Liver (tissue), 3 donors: Measurements from ENCODE around the gene GNA15.

Experiments used
- HNF4A ChIP-seq, 2 donors: conservative IDR thresholded peaks; 2 replicates each; pipeline ENCODE4 v1.6.1; 2016; ENCODE audit warnings: antibody characterized with exemption in 2 of 2, mild to moderate bottlenecking in 2 of 2
- JUND ChIP-seq, 2 donors: IDR thresholded peaks; 2 replicates each; pipeline ENCODE4 v1.6.1; 2016; ENCODE audit warnings: antibody characterized with exemption in 2 of 2
- MAX ChIP-seq: IDR thresholded peaks from 2 replicates; pipeline ENCODE4 v1.6.1; 2016; ENCODE audit warnings: antibody characterized with exemption
- RAD21 ChIP-seq, 2 donors: IDR thresholded peaks; 2 replicates each; pipeline ENCODE4 v1.6.1; 2016; ENCODE audit warnings: antibody characterized with exemption in 2 of 2, mild to moderate bottlenecking in 2 of 2
- REST ChIP-seq: IDR thresholded peaks from 2 replicates; pipeline ENCODE4 v1.6.1; 2016; ENCODE audit warnings: antibody characterized with exemption, mild to moderate bottlenecking
- SP1 ChIP-seq: IDR thresholded peaks from 2 replicates; pipeline ENCODE4 v1.6.1; 2018; ENCODE audit warnings: antibody characterized with exemption, mild to moderate bottlenecking
- TAF1 ChIP-seq: conservative IDR thresholded peaks from 2 replicates; pipeline ENCODE4 v1.6.1; 2016; ENCODE audit warnings: antibody characterized with exemption, mild to moderate bottlenecking
- TF ChIP-seq, protein P1 (sequence below): fragments of 150-350 bp; IDR thresholded peaks from 2 replicates; pipeline ENCODE4 v1.5.1; 2017; ENCODE audit warnings: improper control_type of control experiment, low read depth, low read length; ENCODE audit not compliant: missing input control
- donor health status: healthy.
- donor health status: healthy.

DNA sequence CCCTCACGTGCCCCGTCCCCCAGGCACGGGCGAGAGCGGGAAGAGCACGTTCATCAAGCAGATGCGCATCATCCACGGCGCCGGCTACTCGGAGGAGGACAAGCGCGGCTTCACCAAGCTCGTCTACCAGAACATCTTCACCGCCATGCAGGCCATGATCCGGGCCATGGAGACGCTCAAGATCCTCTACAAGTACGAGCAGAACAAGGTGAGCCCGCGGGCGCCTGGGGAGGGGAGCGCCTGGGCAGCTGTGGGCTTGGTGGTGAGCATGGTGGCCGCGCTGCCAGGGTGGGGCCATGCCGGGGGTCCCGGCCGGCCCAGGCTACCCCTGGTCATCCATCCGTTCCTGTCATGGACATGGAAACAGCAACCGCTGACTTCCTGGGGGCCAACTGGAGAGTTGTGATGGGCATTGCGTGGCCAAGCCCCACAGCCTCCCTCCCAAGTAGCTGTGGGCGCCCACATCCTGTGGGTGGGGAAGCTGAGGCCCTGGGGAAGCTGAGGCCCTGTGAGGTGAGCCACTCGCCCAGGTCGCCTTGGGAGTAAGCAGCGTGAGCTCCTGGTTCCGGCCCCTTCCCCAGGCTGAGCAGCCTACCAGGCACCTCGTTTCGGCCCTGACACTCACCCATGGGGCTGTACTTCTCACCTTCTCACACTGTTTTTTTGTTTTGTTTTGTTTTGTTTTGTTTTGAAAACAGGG, 25.6 kb upstream of the GNA15 start:
- TF ChIP-seq, protein P1, sequence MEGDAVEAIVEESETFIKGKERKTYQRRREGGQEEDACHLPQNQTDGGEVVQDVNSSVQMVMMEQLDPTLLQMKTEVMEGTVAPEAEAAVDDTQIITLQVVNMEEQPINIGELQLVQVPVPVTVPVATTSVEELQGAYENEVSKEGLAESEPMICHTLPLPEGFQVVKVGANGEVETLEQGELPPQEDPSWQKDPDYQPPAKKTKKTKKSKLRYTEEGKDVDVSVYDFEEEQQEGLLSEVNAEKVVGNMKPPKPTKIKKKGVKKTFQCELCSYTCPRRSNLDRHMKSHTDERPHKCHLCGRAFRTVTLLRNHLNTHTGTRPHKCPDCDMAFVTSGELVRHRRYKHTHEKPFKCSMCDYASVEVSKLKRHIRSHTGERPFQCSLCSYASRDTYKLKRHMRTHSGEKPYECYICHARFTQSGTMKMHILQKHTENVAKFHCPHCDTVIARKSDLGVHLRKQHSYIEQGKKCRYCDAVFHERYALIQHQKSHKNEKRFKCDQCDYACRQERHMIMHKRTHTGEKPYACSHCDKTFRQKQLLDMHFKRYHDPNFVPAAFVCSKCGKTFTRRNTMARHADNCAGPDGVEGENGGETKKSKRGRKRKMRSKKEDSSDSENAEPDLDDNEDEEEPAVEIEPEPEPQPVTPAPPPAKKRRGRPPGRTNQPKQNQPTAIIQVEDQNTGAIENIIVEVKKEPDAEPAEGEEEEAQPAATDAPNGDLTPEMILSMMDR, result no peak
- TF ChIP-seq SP1, result no peak
- no peak for TF ChIP-seq TAF1
- TF ChIP-seq MAX, result no peak
- TF ChIP-seq REST, result no peak
- TF ChIP-seq HNF4A (conservative IDR thresholded peaks at IDR 0.05), result no peak
- no peak for TF ChIP-seq RAD21 (IDR thresholded peaks at IDR 0.05)
- no peak for TF ChIP-seq JUND (IDR thresholded peaks at IDR 0.05)
